ENCODE results near the gene RND3. TPM values are rescaled to one million over a fixed set of nuclear protein-coding genes. Genes with fewer than 3 reads are reported as not detected.

RND3 gene
- total RNA-seq, 5 donors from 2014 or later (not counting 1 experiment from before 2014, with no cell fraction given) = 0.66 to 0.98 (median 0.90) TPM; not detected in 2

GRCh38 chr2:150426315-150426714 is 61.2 kb downstream of the RND3 start:
- H3K27me3 ChIP-seq (replicated peaks in 1 of 2; ENCODE audit: control insufficient read depth in 2 of 2, extremely low read depth in 1 of 2, insufficient read depth in 2 of 2, low read length in 1 of 2) = no peaks in the 10 kb centered on the region
- Mint-ChIP-seq H3K9me3 (peaks cover 0 to under 1% (median 0%) of the 10 kb centered on the region in 3 donors), H3K4me1 (no peaks in the 10 kb centered on the region), H3K27ac (no peak overlapping the region), H3K27me3 (peaks cover 3 to 4% of the 10 kb centered on the region in 2 donors), H3K36me3 (no peaks in the 10 kb centered on the region), H3K4me3 (no peak overlapping the region)
- 30% methylated on average over 2 of the region's 2 CpGs for WGBS (ENCODE audit: insufficient coverage)
- H3K4me1 ChIP-seq (ENCODE audit: control insufficient read depth in 1 of 2, extremely low read depth in 1 of 2, insufficient read depth in 2 of 2, low read length in 2 of 2) = no peaks in the 10 kb centered on the region
- CTCF ChIA-PET = no interaction called here
- DNase-seq (no peak), ATAC-seq (replicated peaks in 1 of 4) (no peak)
- H3K9me3 ChIP-seq = no peaks in the 10 kb centered on the region
- no peaks in the 10 kb centered on the region for H3K36me3 ChIP-seq (ENCODE audit: control insufficient read depth in 2 of 2, extremely low read depth in 1 of 2, insufficient read depth in 1 of 2, low read length in 1 of 2)
- no peak overlapping the region for H3K4me3 ChIP-seq (ENCODE audit: control insufficient read depth in 1 of 2, extremely low read depth in 1 of 2, low read length in 1 of 2)
- POLR2A ChIA-PET = interaction anchor here in 1 of 2 donors (0.6 kb wide), 1 partner anchor 161 kb away, joined by 5 read pairs; no protein-coding TSS in a partner anchor
- no peak overlapping the region for H3K27ac ChIP-seq (ENCODE audit: low read length)

GRCh38 chr2:150425121-150425955 is 62.1 kb downstream of the RND3 start:
- CTCF ChIA-PET = no interaction called here
- Histone ChIP-seq H3K27me3 (replicated peaks in 1 of 2; ENCODE audit: control insufficient read depth in 2 of 2, extremely low read depth in 1 of 2, insufficient read depth in 2 of 2, low read length in 1 of 2) (no peaks in the 10 kb centered on the region), H3K4me1 (ENCODE audit: control insufficient read depth in 1 of 2, extremely low read depth in 1 of 2, insufficient read depth in 2 of 2, low read length in 2 of 2) (no peaks in the 10 kb centered on the region), H3K4me3 (ENCODE audit: control insufficient read depth in 1 of 2, extremely low read depth in 1 of 2, low read length in 1 of 2) (no peak overlapping the region), H3K9me3 (no peaks in the 10 kb centered on the region), H3K27ac (ENCODE audit: low read length) (no peak overlapping the region), H3K36me3 (ENCODE audit: control insufficient read depth in 2 of 2, extremely low read depth in 1 of 2, insufficient read depth in 1 of 2, low read length in 1 of 2) (no peaks in the 10 kb centered on the region)
- POLR2A ChIA-PET = no interaction called here
- H3K4me1 Mint-ChIP-seq = no peaks in the 10 kb centered on the region
- 55% methylated on average over 13 of the region's 22 CpGs for WGBS (ENCODE audit: insufficient coverage)
- peaks cover 0 to 5% (median 0%) of the 10 kb centered on the region in 3 donors for H3K9me3 Mint-ChIP-seq
- no peaks in the 10 kb centered on the region for H3K36me3 Mint-ChIP-seq
- H3K27ac Mint-ChIP-seq = no peak overlapping the region
- DNase-seq (no peak), ATAC-seq (replicated peaks in 1 of 4) (no peak)
- H3K4me3 Mint-ChIP-seq = no peak overlapping the region
- H3K27me3 Mint-ChIP-seq = peaks cover 3 to 4% of the 10 kb centered on the region in 2 donors

DNA sequence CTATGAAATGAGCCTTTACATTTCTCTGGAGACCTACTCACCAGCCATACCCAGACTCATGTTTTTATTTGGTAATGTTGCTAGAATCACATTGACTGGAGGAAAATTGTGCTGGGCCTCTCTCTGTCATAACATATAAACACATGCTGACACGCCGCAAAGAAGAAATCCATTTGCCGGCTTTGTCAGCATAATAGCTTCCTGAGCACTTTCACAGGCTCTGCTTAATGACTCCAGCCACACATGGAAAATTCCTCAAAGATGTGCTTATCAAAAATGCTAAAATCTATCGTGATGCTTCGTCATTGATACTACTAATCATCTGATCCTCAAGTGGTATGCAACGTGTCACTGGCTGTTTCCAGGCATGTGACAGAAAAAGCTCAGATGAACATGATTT is 63.1 kb downstream of the RND3 start:
- CTCF ChIA-PET = no interaction called here
- ATAC-seq (replicated peaks in 1 of 4) (no peak), DNase-seq (no peak)
- Mint-ChIP-seq H3K9me3 (peaks cover 0 to 8% (median 0%) of the 10 kb centered on the region in 3 donors), H3K36me3 (no peaks in the 10 kb centered on the region), H3K4me1 (no peaks in the 10 kb centered on the region), H3K27me3 (peaks cover 3 to 4% of the 10 kb centered on the region in 2 donors), H3K4me3 (no peak overlapping the region), H3K27ac (no peak overlapping the region)
- POLR2A ChIA-PET = no interaction called here
- WGBS (ENCODE audit: insufficient coverage) = 86% methylated on average over 4 of the region's 6 CpGs
- Histone ChIP-seq H3K4me3 (ENCODE audit: control insufficient read depth in 1 of 2, extremely low read depth in 1 of 2, low read length in 1 of 2) (no peak overlapping the region), H3K36me3 (ENCODE audit: control insufficient read depth in 2 of 2, extremely low read depth in 1 of 2, insufficient read depth in 1 of 2, low read length in 1 of 2) (no peaks in the 10 kb centered on the region), H3K27me3 (replicated peaks in 1 of 2; ENCODE audit: control insufficient read depth in 2 of 2, extremely low read depth in 1 of 2, insufficient read depth in 2 of 2, low read length in 1 of 2) (no peaks in the 10 kb centered on the region), H3K27ac (ENCODE audit: low read length) (no peak overlapping the region), H3K9me3 (no peaks in the 10 kb centered on the region), H3K4me1 (ENCODE audit: control insufficient read depth in 1 of 2, extremely low read depth in 1 of 2, insufficient read depth in 2 of 2, low read length in 2 of 2) (no peaks in the 10 kb centered on the region)

GRCh38 chr2:150421126-150421651 is 66.3 kb downstream of the RND3 start:
- no peak overlapping the region for H3K27ac Mint-ChIP-seq
- Histone ChIP-seq H3K4me3 (ENCODE audit: control insufficient read depth in 1 of 2, extremely low read depth in 1 of 2, low read length in 1 of 2) (no peak overlapping the region), H3K4me1 (ENCODE audit: control insufficient read depth in 1 of 2, extremely low read depth in 1 of 2, insufficient read depth in 2 of 2, low read length in 2 of 2) (no peaks in the 10 kb centered on the region), H3K27ac (ENCODE audit: low read length) (no peak overlapping the region), H3K36me3 (ENCODE audit: control insufficient read depth in 2 of 2, extremely low read depth in 1 of 2, insufficient read depth in 1 of 2, low read length in 1 of 2) (no peaks in the 10 kb centered on the region), H3K27me3 (replicated peaks in 1 of 2; ENCODE audit: control insufficient read depth in 2 of 2, extremely low read depth in 1 of 2, insufficient read depth in 2 of 2, low read length in 1 of 2) (no peaks in the 10 kb centered on the region), H3K9me3 (no peaks in the 10 kb centered on the region)
- peaks cover 0 to 4% of the 10 kb centered on the region in 2 donors for H3K27me3 Mint-ChIP-seq
- no peak overlapping the region for H3K4me3 Mint-ChIP-seq
- peaks cover 0 to 12% (median 0%) of the 10 kb centered on the region in 3 donors for H3K9me3 Mint-ChIP-seq
- ATAC-seq (replicated peaks in 1 of 4) (no peak), DNase-seq (no peak)
- no peaks in the 10 kb centered on the region for H3K4me1 Mint-ChIP-seq
- ChIA-PET CTCF (no interaction called here), POLR2A (interaction anchor here in 1 of 2 donors (0.7 kb wide), 1 partner anchor 81 kb away, joined by 3 read pairs; no protein-coding TSS in a partner anchor)
- H3K36me3 Mint-ChIP-seq = no peaks in the 10 kb centered on the region

- H3K9me3 Mint-ChIP-seq = peaks cover 0 to 12% (median 0%) of the 10 kb centered on the region in 3 donors
- no peaks in the 10 kb centered on the region for H3K36me3 ChIP-seq (ENCODE audit: control insufficient read depth in 2 of 2, extremely low read depth in 1 of 2, insufficient read depth in 1 of 2, low read length in 1 of 2)
- no CpG with 5 or more reads among the region's 1 CpG for WGBS (ENCODE audit: insufficient coverage)
- CTCF ChIA-PET = interaction anchor here in 1 of 2 donors (0.5 kb wide), 1 partner anchor 38 kb away, joined by 3 read pairs; no protein-coding TSS in a partner anchor
- DNase-seq = no peak
- H3K27me3 Mint-ChIP-seq = peaks cover 0 to 4% of the 10 kb centered on the region in 2 donors
- ATAC-seq (replicated peaks in 1 of 4) = no peak
- no peak overlapping the region for H3K27ac Mint-ChIP-seq
- H3K4me1 Mint-ChIP-seq = no peaks in the 10 kb centered on the region
- no peaks in the 10 kb centered on the region for H3K9me3 ChIP-seq
- no peak overlapping the region for H3K4me3 ChIP-seq (ENCODE audit: control insufficient read depth in 1 of 2, extremely low read depth in 1 of 2, low read length in 1 of 2)
- no peaks in the 10 kb centered on the region for H3K36me3 Mint-ChIP-seq
- POLR2A ChIA-PET = no interaction called here
- H3K27me3 ChIP-seq (replicated peaks in 1 of 2; ENCODE audit: control insufficient read depth in 2 of 2, extremely low read depth in 1 of 2, insufficient read depth in 2 of 2, low read length in 1 of 2) = no peaks in the 10 kb centered on the region
- H3K4me1 ChIP-seq (ENCODE audit: control insufficient read depth in 1 of 2, extremely low read depth in 1 of 2, insufficient read depth in 2 of 2, low read length in 2 of 2) = no peaks in the 10 kb centered on the region
- no peak overlapping the region for H3K27ac ChIP-seq (ENCODE audit: low read length)
- H3K4me3 Mint-ChIP-seq = no peak overlapping the region
Observed at GRCh38 chr2:150418916-150419315, 68.6 kb downstream of the RND3 start.

Measured in T-cell (primary cell).